NCI-H524 treated with DMSO at 0.1 percent for 48 hours (cell line): ENCODE data around the gene GNG2.

ENCODE experiments used
- DNase-seq: peaks from one replicate; lab custom pipeline; 2025; lab: John Stamatoyannopoulos, UW

Gene GNG2

DNA sequence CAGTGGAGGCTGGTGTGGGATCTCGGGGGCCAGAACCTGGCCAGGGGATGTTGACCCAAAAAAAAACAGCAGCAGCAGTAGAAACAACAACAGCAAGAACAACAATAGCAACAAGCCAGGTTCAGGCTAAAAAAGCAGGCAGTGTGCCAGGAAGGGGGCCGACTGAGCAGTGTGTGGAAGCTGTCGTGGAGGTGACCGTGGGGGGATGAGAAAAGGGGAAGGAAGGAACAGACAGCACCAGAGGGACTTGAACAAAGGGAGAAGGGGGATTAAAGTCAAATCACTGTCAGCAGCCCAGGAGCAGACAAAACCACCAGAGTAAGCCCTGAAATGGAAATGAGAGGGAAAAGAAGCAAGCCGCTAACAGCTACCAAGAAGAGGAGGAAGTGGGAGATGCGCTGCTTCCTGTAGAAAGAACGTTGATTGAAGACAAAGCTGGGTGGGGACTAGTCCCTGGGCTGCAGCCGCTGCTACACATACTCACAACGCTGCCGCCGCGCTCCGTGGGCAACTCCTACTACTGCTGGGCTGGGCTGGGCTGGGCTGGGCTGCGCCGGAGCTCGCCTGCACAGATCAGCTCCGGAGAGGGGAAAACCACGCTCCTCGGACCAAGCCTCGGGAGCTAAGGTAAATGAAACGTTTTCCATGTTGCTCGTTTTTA is at the start of gene GNG2:
Gene GNG2, plus strand, starts transcription at position 449 of the 661 bp plus-strand sequence. CDS start 90,067 bp downstream, outside the sequence.
- peak; percentile 44 for DNase-seq

GRCh38 chr14:51811706-51812105 is 48.7 kb upstream of the GNG2 start:
- DNase-seq: no peak

DNA sequence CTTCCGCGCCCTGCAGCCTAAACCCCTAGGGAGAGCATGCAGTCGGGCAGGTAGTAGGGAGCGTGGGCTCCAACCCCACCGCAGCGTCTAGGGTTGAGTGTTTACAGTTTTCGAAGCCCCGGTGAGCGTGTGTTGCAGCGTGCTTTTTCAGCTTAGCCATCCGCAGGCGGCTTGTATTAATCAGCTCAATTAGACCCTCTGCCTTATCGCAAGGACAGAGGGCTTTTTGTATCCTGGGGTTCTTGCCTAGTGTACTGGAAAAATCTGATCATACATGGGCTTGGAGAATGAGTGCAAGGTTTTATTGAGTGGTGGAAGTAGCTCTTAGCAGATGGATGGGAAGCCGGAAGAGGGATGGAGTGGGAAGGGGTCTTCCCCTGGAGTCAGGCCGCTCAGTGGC is 44.4 kb upstream of the GNG2 start:
- no peak for DNase-seq

- no peak for DNase-seq
Measured at GRCh38 chr14:51817326-51817725, 43.1 kb upstream of the GNG2 start.

DNA sequence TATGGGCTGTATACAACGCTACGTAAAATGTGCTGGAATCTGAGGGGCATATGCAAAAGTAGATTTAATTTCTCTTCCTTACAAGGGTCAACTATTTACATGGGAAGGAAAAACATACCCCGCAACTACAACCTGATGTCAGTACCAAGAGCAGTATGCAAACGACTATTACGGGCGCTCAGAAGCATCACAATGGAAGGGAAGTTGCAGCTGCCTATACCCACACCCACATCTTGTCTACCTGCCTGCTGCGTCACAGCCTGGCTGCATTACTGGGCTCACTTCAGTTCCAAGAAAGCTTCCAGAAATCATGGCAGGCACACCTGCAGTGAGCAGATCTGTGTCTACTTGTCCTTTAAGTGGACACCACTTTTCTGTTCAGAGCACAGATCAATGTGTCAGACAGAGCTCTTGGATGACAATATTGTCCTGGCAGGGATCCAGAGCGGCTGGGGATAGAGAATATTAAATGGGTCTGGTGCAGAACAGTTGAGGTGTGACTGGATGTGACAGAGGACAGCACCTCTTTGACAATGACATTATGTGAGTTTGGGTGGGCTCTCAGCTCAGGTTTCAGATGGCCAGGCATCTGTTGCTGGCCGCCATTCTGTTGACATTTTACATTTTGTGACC is 41.5 kb upstream of the GNG2 start:
- DNase-seq: peak; percentile 18

DNA sequence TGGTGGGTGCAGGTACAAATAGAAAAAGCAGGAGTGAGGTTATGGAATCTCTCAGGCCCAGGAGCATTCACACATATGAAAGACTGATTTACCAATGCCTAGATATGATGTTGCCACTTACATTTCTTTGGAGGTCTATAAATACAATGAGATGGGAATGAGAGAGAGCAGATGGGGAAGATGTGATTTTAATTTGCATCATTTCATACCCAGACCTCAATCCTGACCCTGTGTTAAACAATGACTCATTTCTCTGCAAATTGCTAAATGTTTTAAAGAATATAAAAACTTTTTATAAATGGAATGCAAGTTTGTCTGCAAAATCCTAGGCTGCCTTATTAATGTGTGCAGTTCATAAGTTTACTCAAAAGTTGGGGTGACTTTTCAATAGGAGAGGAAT is 38.6 kb upstream of the GNG2 start:
- no peak for DNase-seq

DNA sequence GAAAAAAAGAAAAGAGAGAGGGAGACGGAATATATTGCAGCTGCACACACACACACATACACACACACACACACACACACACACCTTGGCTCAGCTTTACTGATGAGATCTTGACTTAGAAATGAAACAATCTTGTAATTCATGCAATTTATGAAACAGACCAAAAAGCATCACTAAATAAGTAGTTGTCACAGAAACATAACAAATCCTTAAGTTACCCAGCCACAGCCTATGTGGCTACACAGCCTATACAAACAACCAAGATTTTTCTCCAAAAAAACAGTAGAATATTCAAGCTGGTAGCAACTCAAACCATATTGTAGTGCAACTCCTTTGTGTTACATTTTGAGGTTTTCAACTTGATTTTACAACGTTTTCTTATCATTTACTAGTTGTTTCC is 37.9 kb upstream of the GNG2 start:
- DNase-seq: no peak

DNA sequence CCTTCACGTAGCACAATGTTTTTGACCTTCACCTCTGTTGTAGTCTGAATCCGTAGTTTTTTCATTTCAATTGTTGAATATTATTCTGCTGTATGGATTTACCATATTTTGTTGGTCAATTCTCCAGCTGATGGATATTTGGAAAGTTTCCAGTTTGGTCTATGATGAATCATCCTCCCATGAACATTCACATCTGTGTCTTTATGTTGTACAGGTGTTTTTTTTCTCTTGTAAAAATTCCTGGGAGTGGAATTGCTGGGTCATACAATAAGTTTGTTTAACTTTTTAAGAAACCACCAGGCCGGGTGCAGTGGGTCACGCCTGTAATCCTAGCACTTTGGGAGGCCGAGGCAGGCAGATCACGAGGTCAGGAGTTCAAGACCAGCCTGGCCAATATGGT is 36.7 kb upstream of the GNG2 start:
- no peak for DNase-seq

- no peak for DNase-seq
Measured at GRCh38 chr14:51824191-51824590, 36.2 kb upstream of the GNG2 start.

- no peak for DNase-seq
Measured at GRCh38 chr14:51825926-51826325, 34.5 kb upstream of the GNG2 start.

GRCh38 chr14:51828017-51828797 is 32.2 kb upstream of the GNG2 start:
- no peak for DNase-seq

DNA sequence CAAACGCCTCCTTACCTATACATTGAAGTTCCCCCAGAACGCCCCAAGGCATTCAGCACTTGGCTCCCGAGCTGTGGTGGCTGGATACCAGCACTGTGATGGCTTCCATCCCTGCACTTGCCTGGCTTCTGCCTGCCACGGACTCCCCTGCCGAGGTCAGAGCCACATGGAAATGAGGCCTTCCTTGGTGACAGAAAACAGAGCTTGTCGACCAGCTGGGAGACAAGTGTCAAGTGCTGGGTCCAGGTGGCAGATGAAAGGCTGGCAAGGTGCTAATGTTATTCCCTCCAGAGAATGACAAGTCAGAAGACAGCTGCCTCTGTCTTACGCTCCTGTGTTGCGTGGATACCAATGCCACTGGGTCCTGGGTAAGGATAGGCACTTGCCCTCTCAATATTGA is 26.2 kb upstream of the GNG2 start:
- peak; percentile 89 for DNase-seq

DNA sequence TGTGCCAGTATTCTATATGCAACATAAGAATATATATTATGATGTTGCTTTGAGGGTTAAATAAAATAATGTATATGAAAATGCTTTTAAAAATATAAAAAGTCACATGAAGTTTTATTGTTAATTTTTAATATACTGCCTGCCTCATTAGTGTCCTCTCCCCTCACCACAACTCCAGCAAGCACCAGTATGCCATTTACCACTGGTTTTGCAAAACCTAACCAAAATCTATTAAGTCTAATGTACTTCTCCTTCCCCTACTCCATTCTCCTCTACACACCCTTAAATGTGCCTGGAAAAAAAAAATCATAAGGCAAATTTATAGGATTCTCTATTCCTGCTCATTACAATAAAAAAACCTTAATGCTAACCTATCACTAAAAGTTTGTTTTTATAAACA is 24.0 kb upstream of the GNG2 start:
- DNase-seq: no peak

GRCh38 chr14:51844081-51844881 is 16.1 kb upstream of the GNG2 start:
- DNase-seq: no peak

DNA sequence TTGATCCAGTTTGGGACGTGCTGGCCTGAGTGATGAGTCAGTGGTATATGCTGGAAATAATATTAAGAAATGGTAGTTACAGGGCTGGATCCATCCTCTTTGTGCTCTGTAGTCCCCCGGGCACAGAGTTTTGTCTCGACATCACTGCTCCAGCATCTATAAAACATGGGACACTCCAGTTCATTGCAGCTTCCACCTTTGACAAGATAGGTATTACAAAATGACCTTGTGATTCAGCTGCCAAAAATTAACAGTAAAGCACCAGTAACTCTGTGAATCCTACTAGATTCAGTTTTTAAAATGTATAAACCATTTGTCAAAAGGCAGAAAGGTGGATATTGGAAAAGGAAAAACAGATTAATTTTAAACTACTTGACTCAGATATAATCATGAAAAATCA is 14.6 kb upstream of the GNG2 start:
- DNase-seq: no peak

GRCh38 chr14:51846631-51847488 is 13.6 kb upstream of the GNG2 start:
- DNase-seq: peak; percentile 17

- no peak for DNase-seq
Measured at GRCh38 chr14:51847489-51847796, 13.0 kb upstream of the GNG2 start.

- no peak for DNase-seq
Measured at GRCh38 chr14:51848120-51848519, 12.3 kb upstream of the GNG2 start.

- DNase-seq: no peak
Measured at GRCh38 chr14:51849097-51849496, 11.3 kb upstream of the GNG2 start.

- DNase-seq: no peak
Measured at GRCh38 chr14:51850651-51851050, 9.8 kb upstream of the GNG2 start.

DNA sequence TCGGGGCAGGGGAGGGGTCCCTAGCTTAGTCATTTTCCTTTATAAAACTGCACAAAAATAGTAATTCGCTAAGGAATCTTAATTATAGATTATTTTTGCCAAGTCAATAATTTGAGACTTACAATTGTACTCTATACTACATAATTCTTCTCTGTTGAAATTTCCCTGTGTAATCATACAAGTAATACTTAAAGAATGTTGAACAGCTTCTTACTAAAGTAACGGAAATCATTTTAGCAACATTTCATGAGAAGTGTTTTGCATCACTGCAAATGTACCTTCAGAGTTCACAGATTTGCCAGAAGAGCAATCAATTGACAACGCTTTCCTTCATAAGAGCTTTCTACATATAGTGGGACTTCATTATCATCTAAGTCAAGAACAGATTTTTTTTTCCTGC is 7.9 kb upstream of the GNG2 start:
- no peak for DNase-seq

- no peak for DNase-seq
Measured at GRCh38 chr14:51855234-51855633, 5.2 kb upstream of the GNG2 start.
